Fibroblast of pulmonary artery (primary cell): ENCODE results near the gene LGALS9.
"Not testable (repeated sequence)": the region's sequence is repeated elsewhere in the genome, so short reads cannot be mapped to it uniquely, and the experiment has no call there.

Experiments used
- DNase-seq: peaks from one replicate; pipeline ENCODE4 v3.0.0-alpha.2; 2010; ENCODE audit warnings: low read depth
- H3K4me3 ChIP-seq: replicated peaks from 2 replicates; pipeline ENCODE4 v1.5.1; 2011; ENCODE audit warnings: low read depth, mild to moderate bottlenecking, control low read depth, low read length, moderate library complexity
- TF ChIP-seq, protein P1 (sequence below): IDR thresholded peaks from 2 replicates; pipeline ENCODE4 v1.5.1; 2011; ENCODE audit warnings: mild to moderate bottlenecking, control low read depth, low read length, inconsistent platforms; ENCODE audit errors: missing control alignments

Gene LGALS9

DNA sequence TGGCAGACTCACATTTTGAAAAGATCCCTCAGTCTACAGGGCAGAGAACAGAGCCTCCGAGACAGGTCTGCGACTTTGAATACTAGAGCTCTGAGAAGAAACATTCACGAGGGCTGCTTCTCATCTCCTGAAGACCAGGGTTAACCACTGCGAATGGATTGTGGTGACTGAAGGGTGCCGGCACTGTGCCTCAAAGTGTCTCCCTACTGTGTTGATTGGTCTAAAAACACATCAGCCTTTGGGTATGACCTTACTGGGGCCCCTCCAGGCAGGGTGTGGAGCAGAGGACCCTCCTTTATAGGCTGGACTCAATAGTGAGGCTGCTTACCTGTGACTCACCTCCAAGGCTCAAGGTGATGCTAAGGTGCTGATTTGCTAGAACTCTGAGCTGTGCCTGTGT is 2.6 kb upstream of the LGALS9 start:
- H3K4me3 ChIP-seq, result no peak overlapping the region
- no peak for DNase-seq
- TF ChIP-seq, protein P1, sequence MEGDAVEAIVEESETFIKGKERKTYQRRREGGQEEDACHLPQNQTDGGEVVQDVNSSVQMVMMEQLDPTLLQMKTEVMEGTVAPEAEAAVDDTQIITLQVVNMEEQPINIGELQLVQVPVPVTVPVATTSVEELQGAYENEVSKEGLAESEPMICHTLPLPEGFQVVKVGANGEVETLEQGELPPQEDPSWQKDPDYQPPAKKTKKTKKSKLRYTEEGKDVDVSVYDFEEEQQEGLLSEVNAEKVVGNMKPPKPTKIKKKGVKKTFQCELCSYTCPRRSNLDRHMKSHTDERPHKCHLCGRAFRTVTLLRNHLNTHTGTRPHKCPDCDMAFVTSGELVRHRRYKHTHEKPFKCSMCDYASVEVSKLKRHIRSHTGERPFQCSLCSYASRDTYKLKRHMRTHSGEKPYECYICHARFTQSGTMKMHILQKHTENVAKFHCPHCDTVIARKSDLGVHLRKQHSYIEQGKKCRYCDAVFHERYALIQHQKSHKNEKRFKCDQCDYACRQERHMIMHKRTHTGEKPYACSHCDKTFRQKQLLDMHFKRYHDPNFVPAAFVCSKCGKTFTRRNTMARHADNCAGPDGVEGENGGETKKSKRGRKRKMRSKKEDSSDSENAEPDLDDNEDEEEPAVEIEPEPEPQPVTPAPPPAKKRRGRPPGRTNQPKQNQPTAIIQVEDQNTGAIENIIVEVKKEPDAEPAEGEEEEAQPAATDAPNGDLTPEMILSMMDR, result no peak

DNA sequence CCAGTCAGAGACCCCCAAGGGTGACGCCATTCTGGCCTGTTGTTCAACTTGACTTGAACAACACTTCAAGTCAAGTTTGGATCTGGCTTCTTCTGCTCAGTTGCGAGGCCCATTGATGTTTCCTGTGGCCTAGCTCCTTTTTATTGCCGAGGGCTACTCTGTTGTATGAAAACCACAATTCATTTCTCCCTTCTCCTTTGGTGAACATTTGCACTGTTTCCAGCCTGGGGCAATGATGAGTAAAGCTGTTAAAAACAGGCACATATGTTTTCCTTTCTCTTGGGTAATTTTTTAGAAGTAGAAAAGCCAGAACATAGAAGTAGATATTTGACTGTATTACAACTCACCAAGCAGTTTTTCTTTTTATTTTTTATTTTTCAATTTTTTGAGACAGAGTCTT is 1.7 kb upstream of the LGALS9 start:
- DNase-seq, H3K4me3 ChIP-seq: not testable (repeated sequence)

DNA sequence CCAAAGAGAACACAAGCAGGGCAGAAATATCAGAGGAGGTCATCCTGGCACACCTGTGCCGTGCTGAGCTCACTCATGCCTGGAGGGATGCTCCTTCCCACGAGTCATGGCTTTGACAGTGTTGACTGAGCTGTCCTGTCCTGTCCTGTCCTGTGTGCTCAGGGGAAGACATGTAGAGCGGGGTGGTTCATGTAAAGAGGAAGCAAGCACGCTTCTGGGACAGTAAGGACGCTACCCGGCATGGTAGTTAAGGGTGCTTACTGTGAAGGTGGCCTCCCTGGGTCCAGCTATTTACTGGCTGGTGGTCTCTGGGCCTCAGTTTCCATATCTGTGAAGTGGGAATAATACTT is 398 bp downstream of the LGALS9 start:
- H3K4me3 ChIP-seq, result no peak overlapping the region
- DNase-seq, result no peak
- TF ChIP-seq, protein P1, result no peak

DNA sequence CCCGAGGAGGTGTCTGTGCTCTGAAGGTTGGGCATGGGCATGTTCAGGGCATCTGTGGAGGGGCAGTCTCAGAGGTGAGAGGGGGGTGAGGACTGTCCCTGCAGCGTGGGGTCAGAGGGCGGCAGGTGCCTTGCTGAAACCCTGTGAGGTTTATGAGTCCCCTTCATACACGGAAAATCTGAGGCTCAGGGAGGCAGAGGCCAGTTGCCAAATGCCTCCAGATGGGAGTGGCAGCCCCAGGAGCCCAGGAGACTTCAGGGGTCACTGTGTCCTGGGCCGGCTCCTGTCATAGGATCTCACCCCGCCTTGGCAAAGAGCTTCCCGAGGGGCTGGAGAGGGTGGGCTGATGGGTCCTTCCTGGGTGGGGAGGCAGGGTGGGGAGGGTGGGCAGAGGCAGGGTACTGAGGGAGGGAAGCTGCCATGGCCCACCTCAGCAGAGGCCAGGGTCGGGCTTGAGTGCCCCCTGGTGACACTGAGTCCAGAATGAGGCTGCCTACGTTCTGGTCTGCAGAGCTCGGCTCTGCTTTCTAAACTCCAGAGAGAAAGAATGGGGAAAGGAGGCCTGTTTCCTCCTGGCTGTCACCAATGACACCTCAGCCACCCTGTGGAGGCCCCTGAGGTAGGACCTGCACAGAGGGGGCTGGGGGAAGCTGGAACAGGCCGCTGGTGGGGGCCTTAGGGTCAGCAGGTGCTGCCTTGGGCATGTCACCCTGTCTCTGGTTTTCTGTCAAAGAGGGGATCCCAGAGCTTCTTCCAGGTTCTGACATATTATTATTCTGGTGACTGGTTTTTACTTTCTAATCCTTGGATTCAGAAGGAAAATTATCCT is 1.1 kb downstream of the LGALS9 start:
- TF ChIP-seq, protein P1, result no peak
- no peak overlapping the region for H3K4me3 ChIP-seq
- DNase-seq, result no peak

DNA sequence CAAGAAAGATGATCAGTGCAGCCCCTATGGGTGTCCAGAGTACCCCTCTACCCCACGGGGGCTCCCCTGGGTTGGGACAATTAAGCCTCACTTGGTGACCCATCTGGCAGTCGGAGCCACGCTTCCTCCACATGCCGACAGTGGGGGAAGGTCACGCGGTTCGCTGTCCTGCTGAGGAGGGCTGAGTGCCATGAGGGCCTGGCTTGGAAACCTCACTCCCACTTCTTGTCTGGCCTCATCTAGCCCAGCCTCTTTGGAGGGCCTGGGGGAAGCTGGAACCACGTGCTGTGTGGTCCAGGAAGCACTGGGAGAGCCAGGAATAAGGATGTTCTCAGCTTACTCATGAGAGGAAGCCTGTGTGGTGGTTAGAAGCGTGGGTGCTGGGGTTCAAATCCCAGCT is 1.8 kb downstream of the LGALS9 start:
- H3K4me3 ChIP-seq, result not testable (repeated sequence)
- DNase-seq, result peak; percentile 87

DNA sequence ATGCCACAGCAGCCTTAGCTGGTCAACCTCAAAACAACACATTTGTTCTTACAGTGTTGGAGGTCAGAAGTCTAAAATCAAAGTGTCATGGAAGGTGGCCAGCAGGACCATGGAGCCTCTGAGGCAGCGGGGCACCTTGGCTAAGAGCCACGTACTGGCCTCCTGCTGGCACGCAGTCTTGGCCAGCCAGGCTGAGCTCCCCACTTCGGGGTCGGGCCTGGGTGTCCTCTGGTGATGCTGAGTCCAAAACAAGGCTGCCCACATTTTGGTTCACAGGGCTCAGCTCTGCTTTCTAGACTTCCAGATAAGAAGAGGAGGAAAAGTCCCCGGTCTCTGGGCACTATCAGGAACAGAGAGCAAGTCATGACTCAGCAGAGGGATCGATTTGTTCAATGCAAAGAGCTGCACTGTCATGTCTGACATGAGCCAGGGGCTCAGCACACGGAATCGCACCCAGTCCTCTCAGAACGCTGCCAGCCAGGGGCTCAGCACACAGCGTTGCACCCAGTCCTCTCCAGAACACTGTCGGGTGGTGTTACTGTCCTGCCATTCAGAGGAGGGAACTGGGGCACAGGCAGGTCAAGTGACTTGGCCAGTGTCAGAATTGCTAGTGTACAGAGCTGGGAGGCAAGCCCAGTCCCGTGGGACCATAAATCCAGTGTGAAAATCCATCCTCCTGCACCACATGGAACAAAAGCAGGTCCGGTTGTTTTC is 2.5 kb downstream of the LGALS9 start:
- TF ChIP-seq, protein P1, result no peak
- H3K4me3 ChIP-seq, result no peak overlapping the region
- DNase-seq, result no peak

DNA sequence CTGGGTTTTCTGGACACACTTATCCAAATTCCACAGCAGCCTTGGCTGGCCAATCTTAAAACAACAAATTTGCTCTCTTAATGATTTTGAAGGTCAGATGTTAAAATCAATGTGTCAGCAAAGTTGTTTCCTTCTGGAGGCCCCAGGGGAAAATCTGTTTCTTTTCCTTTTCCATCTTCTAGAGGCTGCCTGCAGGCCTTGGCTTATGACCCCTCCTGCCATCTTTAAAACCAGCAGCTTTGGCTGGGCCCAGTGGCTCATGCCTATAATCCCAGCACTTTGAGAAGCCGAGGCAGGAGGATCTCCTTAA is 3.0 kb downstream of the LGALS9 start:
- DNase-seq, result no peak
- H3K4me3 ChIP-seq, result no peak overlapping the region
- TF ChIP-seq, protein P1, result no peak

DNA sequence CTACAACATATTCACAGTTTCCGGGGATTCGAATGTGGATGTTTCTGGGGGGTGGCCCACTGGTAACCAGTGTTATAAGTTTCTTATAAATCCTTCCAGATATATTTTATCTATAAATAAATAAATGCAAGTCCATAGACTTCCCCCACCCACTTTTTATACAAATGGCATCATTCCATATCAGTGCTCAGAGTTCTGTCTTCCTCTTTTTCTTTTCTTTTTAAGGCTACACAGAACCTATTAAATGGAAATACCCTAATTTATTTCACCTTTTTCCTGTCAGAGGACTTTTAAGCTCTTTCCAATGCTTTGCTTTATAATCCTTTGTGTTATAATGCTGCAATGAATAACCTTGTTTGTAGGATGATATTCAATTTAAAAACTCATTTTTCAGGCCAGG is 3.8 kb downstream of the LGALS9 start:
- no peak overlapping the region for H3K4me3 ChIP-seq
- TF ChIP-seq, protein P1, result no peak
- no peak for DNase-seq
